NB4 (cell line): ENCODE measurements around the gene TCHP.

Source experiments
- CTCF ChIP-seq: IDR thresholded peaks from one replicate; pipeline ENCODE4 v1.5.1; 2012; ENCODE audit warnings: low read depth, low read length
- MAX ChIP-seq: IDR thresholded peaks from 2 replicates; pipeline ENCODE4 v1.6.1; 2011; ENCODE audit warnings: low read depth, low read length
- POLR2A ChIP-seq: IDR thresholded peaks from 2 replicates; pipeline ENCODE4 v1.6.1; 2011; ENCODE audit warnings: mild to moderate bottlenecking; ENCODE audit not compliant: insufficient read length; ENCODE audit errors: extremely low read depth

- TF ChIP-seq CTCF (no peak), POLR2A (no peak), MAX (no peak)
Measured at GRCh38 chr12:109963743-109964429, 63.8 kb downstream of the TCHP start.
